Measurements from ENCODE around the gene HLTF. TPM values are rescaled to one million over a fixed set of nuclear protein-coding genes. Genes with fewer than 3 reads are reported as not detected.

HLTF gene
- total RNA-seq, 1 donor, result 56.6 TPM

- no peak for TF ChIP-seq CTCF (IDR thresholded peaks at IDR 0.05; ENCODE audit: insufficient read depth, low read depth, low read length)
- no peak overlapping the region for H3K4me3 ChIP-seq (ENCODE audit: low read depth, low read length)
- no peak for DNase-seq (ENCODE audit: low read depth)
These were observed 87.5 kb downstream of the HLTF start for GRCh38 chr3:148998715-148999423.

GRCh38 chr3:148998297-148998696 is 88.0 kb downstream of the HLTF start:
- TF ChIP-seq CTCF (IDR thresholded peaks at IDR 0.05; ENCODE audit: insufficient read depth, low read depth, low read length), result no peak
- no peak overlapping the region for H3K4me3 ChIP-seq (ENCODE audit: low read depth, low read length)
- no peak for DNase-seq (ENCODE audit: low read depth)

- no peak for TF ChIP-seq CTCF (IDR thresholded peaks at IDR 0.05; ENCODE audit: insufficient read depth, low read depth, low read length)
- H3K4me3 ChIP-seq (ENCODE audit: low read depth, low read length), result no peak overlapping the region
- DNase-seq (ENCODE audit: low read depth), result no peak
These were observed 88.7 kb downstream of the HLTF start for GRCh38 chr3:148997623-148998022.

- H3K4me3 ChIP-seq (ENCODE audit: low read depth, low read length), result peak overlapping the region; percentile 82
- TF ChIP-seq CTCF (IDR thresholded peaks at IDR 0.05; ENCODE audit: insufficient read depth, low read depth, low read length), result no peak
- no peak for DNase-seq (ENCODE audit: low read depth)
These were observed 93.6 kb downstream of the HLTF start for GRCh38 chr3:148992635-148993255.

GRCh38 chr3:148992027-148992634 is 94.2 kb downstream of the HLTF start:
- peak; percentile 50 for DNase-seq (ENCODE audit: low read depth)
- no peak for TF ChIP-seq CTCF (IDR thresholded peaks at IDR 0.05; ENCODE audit: insufficient read depth, low read depth, low read length)
- peak overlapping the region; percentile 82 for H3K4me3 ChIP-seq (ENCODE audit: low read depth, low read length)

- DNase-seq (ENCODE audit: low read depth), result peak; percentile 82
- peak; percentile 27 for TF ChIP-seq CTCF (IDR thresholded peaks at IDR 0.05; ENCODE audit: insufficient read depth, low read depth, low read length)
- peak within 1 kb of the TSS; percentile 82 for H3K4me3 ChIP-seq (ENCODE audit: low read depth, low read length)
These were observed 94.9 kb downstream of the HLTF start, which contains the start of gene GYG1 for GRCh38 chr3:148991219-148992026. GYG1 (plus strand) TSS chr3:148991540; CDS start chr3:148991641, 101 bp downstream.

Measured in fibroblast of villous mesenchyme (primary cell).